ENCODE data around the gene ARL6IP6.

The ARL6IP6 gene

GRCh38 chr2:152811916-152812315, 93.5 kb downstream of the ARL6IP6 start:
- DNase-seq = no peak
